ENCODE data around the gene DYSF. TPM values are rescaled to one million over a fixed set of nuclear protein-coding genes. Genes with fewer than 3 reads are reported as not detected.

Gene DYSF
- total RNA-seq, 1 experiment from 2014 or later: 2.2 TPM

- Mint-ChIP-seq H3K4me3 (ENCODE audit: unreplicated experiment) (no peak overlapping the region), H3K27me3 (ENCODE audit: insufficient read depth, unreplicated experiment) (no peaks in the 10 kb centered on the region), H3K36me3 (ENCODE audit: insufficient read depth, unreplicated experiment) (no peaks in the 10 kb centered on the region), H3K9me3 (ENCODE audit: unreplicated experiment) (no peaks in the 10 kb centered on the region), H3K4me1 (ENCODE audit: low read depth, unreplicated experiment) (peaks cover 20% of the 10 kb centered on the region), H3K27ac (ENCODE audit: unreplicated experiment) (no peak overlapping the region)
- Histone ChIP-seq H3K4me3 (ENCODE audit: low read depth, low read length) (no peak overlapping the region), H3K27me3 (replicated peaks; ENCODE audit: control insufficient read depth, insufficient read depth, low read length) (no peaks in the 10 kb centered on the region), H3K36me3 (ENCODE audit: control insufficient read depth, insufficient read depth, low read length) (no peaks in the 10 kb centered on the region), H3K9me3 (no peaks in the 10 kb centered on the region), H3K4me1 (peaks cover 18% of the 10 kb centered on the region)
- BruUV-seq (replicated peaks): no TSS peak
- POLR2A ChIA-PET: interaction anchor here (0.5 kb wide), 1 partner anchor 20 kb away, joined by 6 read pairs; no protein-coding TSS in a partner anchor
- CTCF ChIA-PET: interaction anchor here (0.6 to 1.0 kb wide), 3 partner anchors 56 to 125 kb away, joined by 3 to 4 read pairs (median 3); partner anchors contain the start of gene ZNF638
- DNase-seq: no peak
- intact Hi-C loops (cut with micrococcal nuclease; ENCODE audit: unreplicated experiment): no loop called here
- no peak for TF ChIP-seq CTCF (IDR thresholded peaks at IDR 0.05; ENCODE audit: insufficient read depth in 1 of 2, low read depth in 1 of 2, low read length in 1 of 2, severe bottlenecking in 1 of 2, unreplicated experiment in 1 of 2)
Measured at GRCh38 chr2:71456617-71457016, 3.3 kb downstream of the DYSF start.

- H3K36me3 ChIP-seq (ENCODE audit: control insufficient read depth, insufficient read depth, low read length): no peaks in the 10 kb centered on the region
- H3K27me3 ChIP-seq (replicated peaks; ENCODE audit: control insufficient read depth, insufficient read depth, low read length): no peaks in the 10 kb centered on the region
- no peaks in the 10 kb centered on the region for H3K9me3 ChIP-seq
- no TSS peak for BruUV-seq (replicated peaks)
- DNase-seq: no peak
- ChIA-PET CTCF (interaction anchor here (0.6 kb wide), 2 partner anchors 55 to 57 kb away, joined by 3 read pairs; no protein-coding TSS in a partner anchor), POLR2A (no interaction called here)
- Mint-ChIP-seq H3K27ac (ENCODE audit: unreplicated experiment) (no peak overlapping the region), H3K9me3 (ENCODE audit: unreplicated experiment) (no peaks in the 10 kb centered on the region), H3K27me3 (ENCODE audit: insufficient read depth, unreplicated experiment) (no peaks in the 10 kb centered on the region), H3K4me3 (ENCODE audit: unreplicated experiment) (no peak overlapping the region), H3K4me1 (ENCODE audit: low read depth, unreplicated experiment) (peaks cover 13% of the 10 kb centered on the region), H3K36me3 (ENCODE audit: insufficient read depth, unreplicated experiment) (no peaks in the 10 kb centered on the region)
- no peak for TF ChIP-seq CTCF (IDR thresholded peaks at IDR 0.05; ENCODE audit: insufficient read depth in 1 of 2, low read depth in 1 of 2, low read length in 1 of 2, severe bottlenecking in 1 of 2, unreplicated experiment in 1 of 2)
- H3K4me3 ChIP-seq (ENCODE audit: low read depth, low read length): no peak overlapping the region
- H3K4me1 ChIP-seq: peaks cover 18% of the 10 kb centered on the region
- intact Hi-C loops (cut with micrococcal nuclease; ENCODE audit: unreplicated experiment): no loop called here
Measured at GRCh38 chr2:71457123-71457915, 4.0 kb downstream of the DYSF start.

GRCh38 chr2:71457923-71458322, 4.6 kb downstream of the DYSF start:
- Histone ChIP-seq H3K4me1 (peaks cover 15% of the 10 kb centered on the region), H3K9me3 (no peaks in the 10 kb centered on the region), H3K4me3 (ENCODE audit: low read depth, low read length) (no peak overlapping the region), H3K27me3 (replicated peaks; ENCODE audit: control insufficient read depth, insufficient read depth, low read length) (no peaks in the 10 kb centered on the region), H3K36me3 (ENCODE audit: control insufficient read depth, insufficient read depth, low read length) (no peaks in the 10 kb centered on the region)
- Mint-ChIP-seq H3K4me3 (ENCODE audit: unreplicated experiment) (no peak overlapping the region), H3K4me1 (ENCODE audit: low read depth, unreplicated experiment) (peaks cover 8% of the 10 kb centered on the region), H3K9me3 (ENCODE audit: unreplicated experiment) (no peaks in the 10 kb centered on the region), H3K27me3 (ENCODE audit: insufficient read depth, unreplicated experiment) (no peaks in the 10 kb centered on the region), H3K27ac (ENCODE audit: unreplicated experiment) (no peak overlapping the region), H3K36me3 (ENCODE audit: insufficient read depth, unreplicated experiment) (no peaks in the 10 kb centered on the region)
- POLR2A ChIA-PET: no interaction called here
- intact Hi-C loops (cut with micrococcal nuclease; ENCODE audit: unreplicated experiment): no loop called here
- BruUV-seq (replicated peaks): no TSS peak
- CTCF ChIA-PET: no interaction called here
- DNase-seq: no peak
- no peak for TF ChIP-seq CTCF (IDR thresholded peaks at IDR 0.05; ENCODE audit: insufficient read depth in 1 of 2, low read depth in 1 of 2, low read length in 1 of 2, severe bottlenecking in 1 of 2, unreplicated experiment in 1 of 2)

All from Caco-2 (cell line).